GM19099 (cell line): ENCODE measurements around the gene RINL.

Source experiments
- POLR2A ChIP-seq: IDR thresholded peaks from 3 replicates; pipeline ENCODE4 v1.6.1; 2011; ENCODE audit warnings: low read depth; ENCODE audit not compliant: insufficient read length; ENCODE audit errors: extremely low read depth

Gene RINL

GRCh38 chr19:38836983-38837626 is 41.0 kb downstream of the RINL start:
- no peak for TF ChIP-seq POLR2A

GRCh38 chr19:38836159-38836982 is 41.7 kb downstream of the RINL start:
- no peak for TF ChIP-seq POLR2A

DNA sequence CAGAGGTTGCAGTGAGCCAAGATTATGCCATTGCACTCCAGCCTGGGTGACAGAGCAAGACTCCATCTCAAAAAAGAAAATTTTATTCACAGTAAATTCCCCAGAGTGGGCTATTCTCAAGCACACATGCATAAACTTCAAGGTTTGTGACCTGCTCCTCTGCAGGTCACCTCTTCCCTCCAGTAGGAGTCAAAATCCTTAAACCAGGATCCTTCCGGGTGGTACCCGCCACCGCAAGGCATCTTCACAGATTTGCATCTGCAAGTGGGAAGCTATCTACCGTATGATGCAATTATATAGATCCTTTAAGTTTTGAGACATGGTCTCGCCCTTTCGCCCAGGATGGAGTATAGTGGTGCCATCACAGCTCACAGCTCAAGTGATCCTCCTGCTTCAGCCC is 43.5 kb downstream of the RINL start:
- TF ChIP-seq POLR2A = no peak

DNA sequence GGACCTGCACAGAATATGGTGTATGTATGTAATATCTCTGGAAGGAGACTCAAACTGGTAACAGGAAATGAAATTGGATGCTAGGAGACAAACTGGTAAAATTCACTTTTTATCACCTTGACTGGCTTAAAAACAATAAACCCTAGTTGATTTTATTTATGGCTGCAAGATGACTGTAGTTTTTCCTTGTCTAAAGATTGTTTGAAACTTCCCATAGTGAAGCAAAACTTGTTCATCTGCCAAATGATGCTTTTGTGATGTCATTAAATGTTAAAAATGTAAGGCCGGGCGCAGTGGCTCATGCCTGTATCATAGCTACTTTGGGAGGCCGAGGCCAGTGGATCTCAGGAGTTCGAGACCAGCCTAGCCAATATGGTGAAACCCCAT is 44.0 kb downstream of the RINL start:
- no peak for TF ChIP-seq POLR2A

GRCh38 chr19:38833092-38833425 is 45.0 kb downstream of the RINL start:
- TF ChIP-seq POLR2A = no peak

DNA sequence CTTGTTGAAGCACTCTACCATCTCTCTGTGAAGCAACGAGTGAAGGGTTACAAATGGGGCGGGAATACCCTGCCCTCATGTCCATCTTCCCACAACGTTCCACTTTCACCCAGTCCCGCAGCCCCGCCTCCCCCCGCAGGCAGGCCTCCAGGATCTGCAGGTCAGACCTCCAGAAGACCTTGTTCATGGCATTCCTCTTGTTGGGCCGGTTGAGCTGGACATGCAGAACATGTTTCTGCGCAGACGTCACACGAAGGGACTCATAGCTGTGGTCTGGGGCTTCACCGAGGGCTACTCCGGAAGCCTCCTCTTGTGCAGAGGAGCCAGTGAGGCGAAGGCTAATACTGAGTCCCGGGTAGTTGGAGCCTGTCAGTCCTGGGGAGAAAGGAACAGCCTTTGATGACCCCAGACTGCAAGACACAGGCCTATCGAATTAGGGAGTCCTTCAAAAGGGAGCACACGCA is 46.9 kb downstream of the RINL start:
- no peak for TF ChIP-seq POLR2A

DNA sequence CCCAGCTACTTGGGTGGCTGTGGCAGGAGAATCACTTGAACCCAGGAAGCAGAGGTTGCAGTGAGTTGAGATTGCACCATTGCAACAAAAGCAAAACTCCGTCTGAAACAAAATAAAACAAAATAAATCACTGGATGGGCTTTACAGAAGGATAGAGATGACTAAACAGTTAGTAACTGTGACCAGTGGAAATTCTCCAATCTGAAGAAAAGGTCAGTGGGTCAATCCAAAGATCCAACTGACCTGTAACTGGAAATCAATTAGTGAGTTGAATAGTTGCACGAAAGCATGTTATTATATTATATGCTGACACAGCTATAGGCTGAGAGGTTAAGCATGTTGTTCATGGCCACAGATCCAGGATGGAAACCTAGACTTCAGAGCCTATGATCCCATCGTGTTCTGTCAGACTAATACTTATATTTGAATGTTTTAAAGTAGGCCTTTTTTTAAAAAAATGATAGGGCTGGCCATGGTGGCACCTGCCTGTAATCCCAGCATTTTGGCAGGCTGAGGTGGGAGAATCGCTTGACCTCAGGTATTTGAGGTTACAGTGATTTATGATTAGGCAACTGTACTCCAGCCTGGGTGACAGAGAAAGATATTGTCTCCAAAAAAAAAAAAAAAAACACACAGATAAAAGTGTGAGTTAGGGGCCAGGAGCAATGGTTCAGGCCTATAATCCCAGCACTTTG is 47.9 kb downstream of the RINL start:
- TF ChIP-seq POLR2A = no peak

GRCh38 chr19:38826856-38827551 is 51.1 kb downstream of the RINL start:
- TF ChIP-seq POLR2A = no peak

GRCh38 chr19:38819231-38819920 is 58.7 kb downstream of the RINL start:
- no peak for TF ChIP-seq POLR2A
